IPS-18c (cell line): ENCODE measurements around the gene TEX11.
"Not testable (repeated sequence)": the region's sequence is repeated elsewhere in the genome, so short reads cannot be mapped to it uniquely, and the experiment has no call there.

Experiments
- H3K4me3 ChIP-seq: 2 replicates; pipeline ENCODE4 v1.7.0; 2013; ENCODE audit warnings: low read depth, mild to moderate bottlenecking, low read length, moderate library complexity; ENCODE audit not compliant: insufficient read depth
- H3K9me3 ChIP-seq: one replicate; pipeline ENCODE4 v1.6.1; 2013; ENCODE audit warnings: mild to moderate bottlenecking, low read length, moderate library complexity; ENCODE audit not compliant: control insufficient read depth, insufficient read depth

The TEX11 gene

DNA sequence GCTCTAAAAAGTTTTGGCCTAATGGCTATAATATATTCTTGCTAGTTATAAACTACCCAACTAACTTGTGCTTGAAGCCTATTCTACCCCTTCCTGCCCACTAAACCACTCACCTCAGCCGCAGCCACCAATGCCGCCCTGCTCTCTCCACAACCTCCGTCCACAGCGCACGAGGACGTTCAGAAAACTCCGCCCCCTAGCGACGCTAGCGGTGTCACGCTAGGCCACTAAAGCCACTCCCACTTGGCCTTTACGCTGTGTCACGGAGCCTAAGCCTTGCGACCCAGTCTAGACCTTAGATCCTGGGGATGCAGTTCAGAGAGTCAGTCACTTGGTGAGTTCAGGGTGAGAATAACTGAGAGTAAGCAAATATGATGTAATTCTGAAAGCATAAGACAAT, at the start of gene TEX11:
Gene TEX11, minus strand, starts transcription at position 171 of the 400 bp plus-strand sequence. CDS start 922 bp downstream, outside the sequence.
- Histone ChIP-seq H3K4me3 (peak within 1 kb of the TSS; percentile 15; the same call in 1 of the 2 replicates), H3K9me3 (peaks cover 2% of the 10 kb centered on the region)

DNA sequence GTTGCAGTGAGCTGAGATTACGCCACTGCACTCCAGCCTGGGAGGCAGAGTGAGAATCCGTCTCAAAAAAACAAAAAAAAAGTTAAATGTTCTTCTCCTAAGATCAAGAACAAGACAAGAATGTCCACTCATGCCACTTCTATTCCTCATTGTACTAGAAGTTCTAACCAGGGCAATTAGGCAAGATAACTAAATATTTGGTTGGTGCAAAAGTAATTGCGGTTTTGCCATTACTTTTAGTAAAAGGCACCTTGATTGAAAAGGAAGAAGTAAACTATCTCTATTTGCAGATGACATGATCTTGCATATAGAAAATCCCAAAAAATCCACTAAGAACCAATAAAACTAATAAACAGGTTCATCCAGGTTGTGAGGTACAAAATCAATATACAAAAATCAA, 46.4 kb upstream of the TEX11 start:
- Histone ChIP-seq H3K9me3 (peaks cover 7% of the 10 kb centered on the region), H3K4me3 (no peak overlapping the region)

DNA sequence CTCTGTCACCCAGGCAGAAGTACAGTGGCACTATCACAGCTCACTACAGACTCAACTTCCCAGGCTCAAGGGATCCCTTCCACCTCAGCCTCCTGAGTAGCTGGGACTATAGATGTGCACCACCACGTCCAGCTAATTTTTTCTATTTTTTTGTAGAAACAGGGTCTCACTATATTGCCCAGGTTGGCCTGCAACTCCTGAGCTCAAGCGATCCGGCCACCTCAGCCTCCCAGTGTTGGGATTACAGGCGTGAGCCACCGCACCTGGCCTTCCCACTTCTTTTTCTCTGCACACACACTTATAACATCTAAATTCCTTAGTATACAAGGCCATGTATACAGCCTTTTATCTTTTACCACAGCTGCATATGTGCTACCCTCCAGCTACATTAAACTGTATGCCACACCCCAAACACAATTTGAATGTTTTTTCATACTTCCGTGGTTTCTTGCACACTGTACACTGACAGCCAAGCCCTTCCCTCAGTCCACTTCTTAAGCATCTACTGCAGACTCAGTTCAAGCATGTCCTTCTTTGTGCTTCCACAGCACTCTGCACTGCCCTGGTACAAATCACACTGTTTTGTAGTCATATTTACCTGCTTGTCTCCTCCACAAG, 15.9 kb upstream of the TEX11 start:
- H3K9me3 ChIP-seq, result peaks cover 3% of the 10 kb centered on the region

DNA sequence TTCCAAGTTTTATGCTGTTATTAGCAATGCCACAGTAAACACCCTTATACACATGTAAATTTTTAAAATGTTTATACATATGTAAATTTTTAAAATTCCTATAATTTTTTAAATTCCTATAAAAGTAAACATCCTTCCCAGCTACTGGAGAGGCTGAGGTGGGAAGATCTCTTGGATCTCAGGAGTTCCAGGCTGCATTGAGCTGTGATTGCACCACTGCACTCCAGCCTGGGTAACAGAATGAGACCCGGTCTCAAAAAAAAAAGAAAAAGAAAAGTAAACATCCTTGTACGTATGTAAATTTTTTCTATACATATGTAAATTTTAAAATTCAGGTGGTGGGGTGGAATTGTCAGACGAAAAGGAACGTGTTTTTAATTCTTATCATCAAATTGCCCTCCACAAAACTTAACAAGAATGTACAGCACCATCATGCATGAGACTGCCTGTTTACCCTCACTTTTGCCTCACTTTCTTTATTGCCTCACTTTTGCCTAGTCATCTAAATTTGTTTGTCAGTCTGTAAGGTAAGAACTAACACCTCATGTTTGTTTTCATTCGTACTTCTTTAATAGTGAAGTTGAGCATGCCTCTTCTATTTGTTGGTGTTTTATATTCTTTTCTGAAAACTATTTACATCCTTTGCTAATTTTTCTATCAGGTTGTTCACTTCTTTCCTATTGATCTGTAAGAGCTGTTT, 14.4 kb upstream of the TEX11 start:
- Histone ChIP-seq H3K4me3 (no peak overlapping the region), H3K9me3 (peaks cover 5% of the 10 kb centered on the region)

More for the DNA sequence above, 15.9 kb upstream of the TEX11 start:
- no peak overlapping the region for H3K4me3 ChIP-seq

DNA sequence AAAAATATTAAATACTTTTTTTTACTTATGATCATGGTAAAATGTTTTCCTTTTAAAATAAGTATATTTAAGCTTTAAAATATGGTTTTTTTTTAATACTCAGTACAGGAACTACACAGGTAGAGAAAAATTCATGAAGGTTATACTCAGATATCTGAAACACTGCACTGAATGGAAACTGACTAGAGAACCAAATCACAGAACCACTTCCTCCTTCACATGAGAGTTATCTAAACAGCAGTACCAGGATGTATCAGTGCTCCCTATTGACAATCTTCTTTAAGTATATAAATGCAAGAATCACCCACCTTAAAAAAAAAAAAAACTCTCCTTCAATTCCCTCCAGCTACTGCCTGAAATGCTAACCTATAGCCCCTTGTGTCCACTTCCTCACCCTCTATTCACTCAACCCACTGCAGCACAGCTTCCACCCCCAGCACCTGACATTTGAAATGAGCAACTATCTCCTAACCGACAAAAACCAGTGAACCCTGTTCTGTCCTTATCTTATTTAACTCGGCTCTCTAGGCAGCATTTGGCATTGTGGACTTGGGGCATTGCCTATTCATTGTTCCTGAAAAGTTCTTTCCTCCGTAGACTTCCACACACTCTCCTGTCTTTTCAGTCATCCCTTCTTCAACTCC, 13.3 kb upstream of the TEX11 start:
- peaks cover 6% of the 10 kb centered on the region for H3K9me3 ChIP-seq
- H3K4me3 ChIP-seq, result no peak overlapping the region

DNA sequence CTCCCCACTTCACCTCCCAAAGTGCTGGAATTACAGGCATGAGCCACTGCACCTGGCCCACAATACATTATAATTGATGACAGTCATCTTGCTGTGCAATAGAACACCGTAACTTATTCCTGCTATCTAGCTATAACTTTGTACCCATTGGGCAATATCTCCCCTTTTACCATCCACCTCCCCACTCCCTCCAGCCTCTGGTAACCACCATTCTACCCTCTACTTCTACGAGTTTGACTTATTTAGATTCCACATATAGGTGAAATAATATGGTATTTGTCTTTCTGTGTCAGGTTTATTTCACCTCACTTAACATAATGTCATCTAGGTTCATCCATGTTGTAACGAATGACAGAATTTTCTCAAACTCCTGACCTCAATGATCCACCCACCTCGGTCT, 8.2 kb upstream of the TEX11 start:
- Histone ChIP-seq H3K4me3 (no peak overlapping the region), H3K9me3 (peaks cover 8% of the 10 kb centered on the region)

DNA sequence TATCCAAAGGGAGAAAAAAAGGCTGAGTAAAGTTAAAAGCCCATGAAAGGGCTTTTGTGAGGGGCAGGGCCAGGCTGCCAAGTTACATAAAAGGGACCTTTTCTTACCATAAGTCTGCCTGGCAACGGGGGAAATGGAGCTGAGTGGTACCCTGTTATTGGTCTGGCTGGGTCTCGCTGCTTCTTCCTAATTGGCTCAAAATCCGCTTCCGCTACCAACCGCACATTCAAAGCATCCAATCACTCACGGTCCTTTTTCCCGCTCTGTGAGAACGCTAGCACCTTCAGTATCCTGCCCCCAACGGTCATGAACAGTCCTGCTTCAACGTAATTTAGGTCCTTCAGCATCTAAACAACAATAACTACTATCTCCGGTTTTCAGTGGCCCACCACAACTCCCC, 611 bp downstream of the TEX11 start:
- H3K4me3 ChIP-seq, result peak overlapping the region; percentile 15; the same call in 1 of the 2 replicates
- peaks cover 2% of the 10 kb centered on the region for H3K9me3 ChIP-seq

DNA sequence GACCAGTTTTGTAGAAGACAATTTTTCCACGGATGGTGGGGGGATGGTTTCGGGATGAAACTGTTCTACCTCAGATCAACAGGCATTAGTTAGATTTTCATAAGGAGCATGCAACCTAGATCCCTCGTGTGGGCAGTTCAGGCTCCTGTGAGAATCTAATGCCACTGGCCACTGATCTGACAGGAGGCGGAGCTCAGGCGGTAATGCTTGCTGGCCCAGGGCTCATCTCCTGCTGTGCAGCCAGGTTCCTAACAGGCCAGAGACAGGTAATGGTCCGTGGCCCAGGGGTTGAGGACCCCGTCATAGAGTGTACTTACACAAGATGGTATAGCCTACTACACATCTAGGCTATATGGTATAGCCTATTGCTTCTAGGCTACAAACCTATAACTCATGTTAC, 7.0 kb downstream of the TEX11 start:
- H3K4me3 ChIP-seq, result no peak overlapping the region
- H3K9me3 ChIP-seq, result no peaks in the 10 kb centered on the region

DNA sequence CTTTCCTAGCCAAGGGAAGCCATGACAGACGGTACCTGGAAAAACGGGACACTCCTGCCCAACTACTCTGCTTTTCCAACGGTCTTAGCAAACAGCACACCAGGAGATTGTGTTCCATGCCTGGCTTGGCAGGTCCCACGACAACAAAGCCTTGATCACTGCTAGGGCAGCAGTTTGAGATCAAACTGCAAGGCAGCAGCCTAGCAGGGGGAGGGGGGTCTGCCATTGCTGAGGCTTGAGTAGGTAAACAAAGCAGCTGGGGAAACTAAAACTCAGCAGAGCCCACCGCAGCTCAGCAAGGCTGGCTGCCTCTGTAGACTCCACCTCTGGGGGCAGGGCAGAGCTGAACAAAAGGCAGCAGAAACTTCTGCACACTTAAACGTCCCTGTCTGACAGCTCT, 18.1 kb downstream of the TEX11 start:
- H3K9me3 ChIP-seq, H3K4me3 ChIP-seq: not testable (repeated sequence)

DNA sequence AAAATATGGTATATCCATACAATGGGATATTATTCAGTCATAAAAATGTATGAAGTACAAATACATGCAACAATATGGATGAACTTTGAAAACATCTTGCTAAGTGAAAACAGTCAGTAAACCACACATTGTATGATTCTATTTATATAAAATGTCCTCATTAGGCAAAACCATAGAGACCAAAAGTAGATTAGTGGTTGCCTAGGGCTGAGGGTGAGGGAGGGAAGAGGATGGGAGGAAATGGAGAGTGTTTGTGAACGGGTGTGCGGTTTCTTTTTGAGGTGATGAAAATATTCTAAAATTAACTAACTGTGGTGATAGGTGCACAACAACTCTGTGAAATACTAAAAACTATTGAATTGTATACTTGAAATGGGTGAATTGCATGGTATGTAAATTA, 29.6 kb downstream of the TEX11 start:
- H3K9me3 ChIP-seq, result peaks cover 5% of the 10 kb centered on the region
- no peak overlapping the region for H3K4me3 ChIP-seq

DNA sequence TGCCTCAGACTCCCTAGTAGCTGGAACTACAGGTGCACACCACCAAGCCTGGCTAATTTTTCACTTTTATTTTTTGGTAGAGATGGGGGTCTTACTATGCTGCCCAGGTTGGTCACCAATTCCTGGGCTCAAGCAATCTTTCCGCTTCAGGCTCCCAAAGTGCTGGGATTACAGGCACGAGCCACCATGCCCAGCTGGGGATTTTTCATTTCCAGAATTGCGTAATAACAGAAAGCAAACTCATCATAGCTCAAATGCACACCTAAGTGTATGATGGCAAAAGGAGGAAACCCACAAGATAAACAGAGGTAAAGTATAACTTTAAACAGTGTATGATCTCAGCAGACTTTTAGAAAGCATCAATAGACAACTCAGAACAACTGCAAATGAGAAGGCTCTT, 56.2 kb downstream of the TEX11 start:
- Histone ChIP-seq H3K9me3 (peaks cover 5% of the 10 kb centered on the region), H3K4me3 (no peak overlapping the region)

DNA sequence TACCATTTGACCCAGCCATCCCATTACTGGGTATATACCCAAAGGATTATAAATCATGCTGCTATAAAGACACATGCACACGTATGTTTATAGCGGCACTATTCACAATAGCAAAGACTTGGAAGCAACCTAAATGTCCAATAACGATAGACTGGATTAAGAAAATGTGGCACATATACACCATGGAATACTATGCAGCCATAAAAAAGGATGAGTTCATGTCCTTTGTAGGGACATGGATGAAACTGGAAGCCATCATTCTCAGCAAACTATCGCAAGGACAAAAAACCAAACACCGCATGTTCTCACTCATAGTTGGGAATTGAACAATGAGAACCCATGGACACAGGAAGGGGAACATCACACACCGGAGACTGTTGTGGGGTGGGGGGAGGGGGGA, 64.4 kb downstream of the TEX11 start:
- not testable (repeated sequence) for H3K4me3 ChIP-seq, H3K9me3 ChIP-seq

DNA sequence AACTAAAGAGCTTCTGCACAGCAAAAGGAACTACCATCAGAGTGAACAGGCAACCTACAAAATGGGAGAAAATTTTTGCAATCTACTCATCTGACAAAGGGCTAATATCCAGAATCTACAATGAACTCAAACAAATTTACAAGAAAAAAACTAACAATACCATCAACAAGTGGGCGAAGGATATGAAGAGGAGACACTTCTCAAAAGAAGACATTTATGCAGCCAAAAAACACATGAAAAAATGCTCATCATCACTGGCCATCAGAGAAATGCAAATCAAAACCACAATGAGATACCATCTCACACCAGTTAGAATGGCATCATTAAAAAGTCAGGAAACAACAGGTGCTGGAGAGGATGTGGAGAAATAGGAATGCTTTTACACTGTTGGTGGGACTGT, 64.9 kb downstream of the TEX11 start:
- H3K4me3 ChIP-seq, H3K9me3 ChIP-seq: not testable (repeated sequence)

DNA sequence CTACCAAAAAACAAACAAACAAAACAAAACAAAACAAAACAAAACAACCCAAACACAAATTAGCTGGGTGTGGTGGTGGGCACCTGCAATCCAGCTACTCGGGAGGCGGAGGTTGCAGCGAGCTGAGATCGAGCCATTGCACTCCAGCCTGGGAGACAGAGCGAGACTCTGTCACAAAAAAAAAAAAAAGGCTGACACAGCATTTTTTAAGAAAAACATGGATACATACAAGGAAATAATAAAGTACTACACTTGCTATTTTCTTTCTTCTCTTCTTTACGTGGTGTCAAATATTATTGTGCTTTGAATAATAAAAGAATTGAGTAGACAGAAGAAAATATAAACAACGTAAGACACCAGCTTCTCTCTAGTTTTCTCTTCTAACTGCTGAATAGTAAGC, 73.9 kb downstream of the TEX11 start:
- Histone ChIP-seq H3K4me3 (no peak overlapping the region), H3K9me3 (peaks cover 3% of the 10 kb centered on the region)

DNA sequence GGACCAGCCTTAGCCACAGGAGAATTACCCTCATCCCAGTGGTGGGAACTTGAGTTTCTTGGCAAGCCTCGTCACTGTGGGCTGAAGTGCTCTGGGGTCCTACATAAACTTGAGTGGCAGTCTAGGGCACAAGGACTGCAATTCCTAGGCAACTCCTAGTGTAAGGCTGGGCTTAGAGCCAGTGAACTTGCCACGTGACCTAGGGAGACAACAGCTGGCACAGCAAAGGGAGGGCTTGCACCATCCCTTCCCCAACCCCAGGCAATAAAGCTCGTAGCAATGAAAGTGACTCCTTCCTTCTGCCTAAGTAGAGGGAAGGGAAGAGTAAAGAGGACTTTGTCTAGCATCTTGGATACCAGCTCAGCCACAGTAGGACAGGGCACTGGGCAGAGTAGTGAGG, 81.8 kb downstream of the TEX11 start:
- Histone ChIP-seq H3K4me3 (no peak overlapping the region), H3K9me3 (peaks cover 9% of the 10 kb centered on the region)

DNA sequence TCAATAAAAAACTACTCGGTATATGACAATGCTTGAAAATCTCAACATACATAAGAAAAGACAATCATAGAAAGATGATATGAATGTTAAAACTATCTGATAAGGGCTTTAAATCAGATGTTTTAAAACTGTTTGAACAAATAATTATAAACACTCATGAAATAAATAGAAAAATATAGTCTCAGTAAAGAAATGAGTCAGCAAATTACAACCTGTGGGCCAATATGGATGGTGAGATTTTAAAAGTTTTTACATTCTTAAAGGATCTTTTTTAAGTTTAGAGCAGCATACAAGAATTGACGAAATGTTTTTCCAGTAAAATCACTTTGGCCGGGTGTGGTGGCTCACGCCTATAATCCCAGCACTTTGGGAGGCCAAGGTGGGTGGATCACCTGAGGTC, 83.1 kb downstream of the TEX11 start:
- Histone ChIP-seq H3K4me3 (no peak overlapping the region), H3K9me3 (peaks cover 9% of the 10 kb centered on the region)

DNA sequence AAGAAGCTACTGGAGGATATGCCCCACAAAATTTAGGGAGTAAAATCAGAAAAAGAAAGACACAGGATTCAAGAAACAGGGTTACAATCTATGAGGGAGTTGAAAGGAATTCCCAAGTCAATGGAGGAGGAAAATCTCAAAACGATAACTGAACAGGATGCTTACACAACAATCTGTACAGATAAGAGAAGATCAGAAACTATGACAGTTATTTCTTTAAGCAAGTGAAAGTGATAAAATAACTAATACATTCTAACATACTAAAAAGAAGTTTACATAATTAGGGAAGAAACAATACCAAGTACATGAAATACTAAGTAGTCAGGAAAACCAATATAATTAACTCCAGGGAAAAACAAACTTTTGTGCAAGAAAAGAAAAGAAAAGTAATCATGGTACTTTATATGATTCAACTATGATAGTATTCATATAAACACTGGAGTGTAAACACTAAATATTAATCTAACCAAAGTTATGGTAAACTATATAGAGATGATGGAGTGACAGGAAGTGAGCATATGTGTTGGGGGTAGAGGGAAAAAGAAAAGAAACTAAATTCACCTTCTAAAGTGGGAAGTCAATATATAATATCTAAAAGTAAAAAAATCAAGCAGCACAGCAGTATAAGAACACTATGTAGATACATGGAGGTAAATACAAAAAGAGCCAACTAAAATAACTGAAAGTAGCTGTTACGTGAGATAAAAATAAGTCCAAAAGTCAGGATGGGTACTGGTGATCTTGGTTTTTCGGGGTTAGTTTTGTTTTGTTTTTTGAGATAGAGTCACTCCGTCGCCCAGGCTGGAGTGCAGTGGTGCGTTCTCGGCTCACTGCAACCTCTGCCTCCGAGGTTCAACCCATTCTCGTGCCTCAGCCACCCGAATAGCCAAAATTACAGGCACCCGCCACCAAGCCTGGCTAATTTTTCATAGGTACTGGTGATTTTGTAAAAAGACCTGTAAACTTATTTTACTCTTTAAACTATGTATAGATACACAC, 99.3 kb downstream of the TEX11 start:
- Histone ChIP-seq H3K4me3 (no peak overlapping the region), H3K9me3 (no peaks in the 10 kb centered on the region)
